Measurements from ENCODE around the gene ANXA4. TPM values are rescaled to one million over a fixed set of nuclear protein-coding genes. Genes with fewer than 3 reads are reported as not detected.
"Not testable (repeated sequence)": the region's sequence is repeated elsewhere in the genome, so short reads cannot be mapped to it uniquely, and the experiment has no call there.

Gene ANXA4
- total and polyA plus RNA-seq, 2 experiments from 2014 or later: 107 to 231 TPM

DNA sequence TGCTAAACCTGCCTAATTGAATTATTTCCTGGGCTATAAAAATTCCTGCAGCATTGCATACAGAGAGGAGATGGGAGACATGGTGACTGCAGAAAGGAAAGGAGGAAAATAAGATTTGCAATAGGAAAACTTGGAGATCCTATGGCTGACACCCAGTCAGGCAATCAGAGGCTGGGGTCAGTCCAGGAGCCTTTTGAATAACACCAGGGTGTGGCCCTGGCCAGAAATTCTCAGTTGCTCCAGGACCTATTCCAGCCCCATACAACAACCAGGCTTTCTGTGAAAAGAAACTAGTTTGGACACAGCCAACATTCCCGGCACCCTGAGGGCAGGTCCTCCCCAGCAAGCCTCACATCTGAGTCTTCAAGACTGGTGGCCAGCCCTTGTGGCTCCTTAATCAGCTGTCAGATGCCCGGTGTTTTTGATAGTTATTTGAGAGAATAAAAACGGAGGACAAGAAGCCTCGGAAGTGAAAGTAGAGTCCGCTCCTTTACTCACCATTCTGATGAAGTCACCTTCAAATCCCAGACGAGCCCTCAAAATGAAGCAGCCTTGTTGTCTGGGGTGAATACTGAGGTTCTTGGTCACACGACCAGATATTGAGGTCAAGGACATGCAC, 56.5 kb downstream of the ANXA4 start:
- H3K36me3 ChIP-seq (replicated peaks; ENCODE audit: insufficient read depth, low read depth): no peaks in the 10 kb centered on the region
- no peaks in the 10 kb centered on the region for H3K9me2 ChIP-seq (replicated peaks; ENCODE audit: insufficient read depth)
- no peaks in the 10 kb centered on the region for H4K20me1 ChIP-seq (ENCODE audit: insufficient read depth, poor library complexity, severe bottlenecking)
- H3K4me3 ChIP-seq: peak overlapping the region; percentile 18
- peaks cover 53% of the 10 kb centered on the region for H3K4me1 ChIP-seq (ENCODE audit: insufficient read depth)
- H3K79me2 ChIP-seq: peaks cover 20% of the 10 kb centered on the region
- no peaks in the 10 kb centered on the region for H3K9me3 ChIP-seq (ENCODE audit: low read depth)
- peak overlapping the region; percentile 97 for H3K27ac ChIP-seq
- WGBS (ENCODE audit: low lambda C conversion rate, missing lambda C conversion rate): 31% methylated on average over 7 of the region's 7 CpGs
- no peaks in the 10 kb centered on the region for H3K27me3 ChIP-seq
- peak; percentile 28 for DNase-seq (ENCODE audit: low spot score)
- H2AFZ ChIP-seq: peak overlapping the region; percentile 21
- H3K4me2 ChIP-seq: peak overlapping the region; percentile 82
- TF ChIP-seq EZH2phosphoT487 (IDR thresholded peaks at IDR 0.05; ENCODE audit: low read depth, severe bottlenecking, unreplicated experiment) (no peak), EZH2 (IDR thresholded peaks at IDR 0.05; ENCODE audit: borderline replicate concordance) (no peak)
- TF ChIP-seq, protein P1, sequence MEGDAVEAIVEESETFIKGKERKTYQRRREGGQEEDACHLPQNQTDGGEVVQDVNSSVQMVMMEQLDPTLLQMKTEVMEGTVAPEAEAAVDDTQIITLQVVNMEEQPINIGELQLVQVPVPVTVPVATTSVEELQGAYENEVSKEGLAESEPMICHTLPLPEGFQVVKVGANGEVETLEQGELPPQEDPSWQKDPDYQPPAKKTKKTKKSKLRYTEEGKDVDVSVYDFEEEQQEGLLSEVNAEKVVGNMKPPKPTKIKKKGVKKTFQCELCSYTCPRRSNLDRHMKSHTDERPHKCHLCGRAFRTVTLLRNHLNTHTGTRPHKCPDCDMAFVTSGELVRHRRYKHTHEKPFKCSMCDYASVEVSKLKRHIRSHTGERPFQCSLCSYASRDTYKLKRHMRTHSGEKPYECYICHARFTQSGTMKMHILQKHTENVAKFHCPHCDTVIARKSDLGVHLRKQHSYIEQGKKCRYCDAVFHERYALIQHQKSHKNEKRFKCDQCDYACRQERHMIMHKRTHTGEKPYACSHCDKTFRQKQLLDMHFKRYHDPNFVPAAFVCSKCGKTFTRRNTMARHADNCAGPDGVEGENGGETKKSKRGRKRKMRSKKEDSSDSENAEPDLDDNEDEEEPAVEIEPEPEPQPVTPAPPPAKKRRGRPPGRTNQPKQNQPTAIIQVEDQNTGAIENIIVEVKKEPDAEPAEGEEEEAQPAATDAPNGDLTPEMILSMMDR (IDR thresholded peaks at IDR 0.05; ENCODE audit: poor library complexity): no peak

DNA sequence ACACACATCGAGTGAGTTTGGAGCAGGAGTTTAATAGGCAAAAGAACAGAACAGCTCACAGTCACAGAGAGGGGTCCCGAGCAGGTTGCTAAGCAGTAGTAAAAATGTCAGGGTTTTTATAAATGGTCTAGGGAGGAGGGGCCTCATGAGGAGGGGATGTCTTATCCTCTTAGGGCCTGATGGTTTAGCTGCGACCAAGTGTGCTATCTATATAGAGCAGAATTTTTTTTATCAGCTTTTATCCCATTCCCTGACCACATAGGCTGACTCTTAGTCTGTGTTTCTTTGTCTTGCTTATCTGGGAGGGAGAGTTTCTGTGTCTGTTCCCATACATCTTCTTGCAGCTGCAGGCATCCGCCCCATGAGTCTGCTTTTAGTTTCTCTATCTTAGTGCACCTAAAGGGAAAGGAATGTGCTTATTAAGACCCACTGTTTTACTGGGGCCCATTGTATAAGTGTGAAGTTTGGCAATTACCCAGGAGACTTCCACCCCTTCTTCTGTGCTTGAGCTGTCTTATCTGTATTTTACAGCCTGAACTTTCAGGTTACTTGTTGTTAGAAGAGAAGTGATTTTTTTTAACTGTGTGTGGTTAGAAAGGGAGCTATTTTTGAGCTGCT, 57.1 kb downstream of the ANXA4 start:
- Histone ChIP-seq H3K4me3 (peak overlapping the region; percentile 18), H3K9me3 (ENCODE audit: low read depth) (no peaks in the 10 kb centered on the region), H3K79me2 (peaks cover 19% of the 10 kb centered on the region), H3K4me2 (peak overlapping the region; percentile 82), H3K4me1 (ENCODE audit: insufficient read depth) (peaks cover 53% of the 10 kb centered on the region), H3K36me3 (replicated peaks; ENCODE audit: insufficient read depth, low read depth) (no peaks in the 10 kb centered on the region), H4K20me1 (ENCODE audit: insufficient read depth, poor library complexity, severe bottlenecking) (no peaks in the 10 kb centered on the region), H3K27ac (peak overlapping the region; percentile 97), H3K9me2 (replicated peaks; ENCODE audit: insufficient read depth) (no peaks in the 10 kb centered on the region), H2AFZ (peak overlapping the region; percentile 21), H3K27me3 (no peaks in the 10 kb centered on the region)
- 11% methylated on average over 4 of the region's 4 CpGs for WGBS (ENCODE audit: low lambda C conversion rate, missing lambda C conversion rate)
- TF ChIP-seq, protein P1 (IDR thresholded peaks at IDR 0.05; ENCODE audit: poor library complexity): no peak
- TF ChIP-seq EZH2phosphoT487 (IDR thresholded peaks at IDR 0.05; ENCODE audit: low read depth, severe bottlenecking, unreplicated experiment) (no peak), EZH2 (IDR thresholded peaks at IDR 0.05; ENCODE audit: borderline replicate concordance) (no peak)
- peak; percentile 77 for DNase-seq (ENCODE audit: low spot score)

DNA sequence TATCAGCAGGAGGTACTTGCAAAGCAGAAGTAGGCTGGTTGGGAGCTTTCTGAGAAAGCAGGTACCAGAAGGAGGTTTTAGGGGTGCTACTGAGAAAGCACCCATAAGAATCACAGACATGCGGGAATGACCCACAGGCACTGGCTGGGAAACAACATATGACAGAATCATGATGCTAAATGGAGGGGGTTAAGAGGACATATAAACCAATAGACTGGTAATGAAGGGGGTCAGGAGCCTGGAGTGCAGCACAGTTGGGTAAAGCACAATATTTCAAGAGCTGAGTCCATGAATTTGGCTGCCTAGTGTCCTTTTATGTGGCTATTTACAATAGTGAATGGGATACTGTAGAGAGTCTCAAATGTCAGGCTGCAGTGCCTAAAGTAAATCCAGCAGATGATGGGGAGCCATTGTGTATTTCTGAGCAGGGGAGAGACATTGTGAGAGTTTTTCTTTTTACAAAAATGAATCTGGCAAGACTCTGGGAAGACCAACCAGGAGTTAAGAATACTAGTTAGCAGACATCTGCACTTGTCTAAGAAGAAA, 59.9 kb downstream of the ANXA4 start:
- peaks cover 18% of the 10 kb centered on the region for H3K79me2 ChIP-seq
- no peaks in the 10 kb centered on the region for H3K27me3 ChIP-seq
- H3K4me2 ChIP-seq: no peak overlapping the region
- no peaks in the 10 kb centered on the region for H3K9me2 ChIP-seq (replicated peaks; ENCODE audit: insufficient read depth)
- TF ChIP-seq EZH2phosphoT487 (IDR thresholded peaks at IDR 0.05; ENCODE audit: low read depth, severe bottlenecking, unreplicated experiment): no peak
- no peak for TF ChIP-seq EZH2 (IDR thresholded peaks at IDR 0.05; ENCODE audit: borderline replicate concordance)
- TF ChIP-seq, protein P1 (IDR thresholded peaks at IDR 0.05; ENCODE audit: poor library complexity): no peak
- H3K36me3 ChIP-seq (replicated peaks; ENCODE audit: insufficient read depth, low read depth): no peaks in the 10 kb centered on the region
- 88% methylated on average over 1 of the region's 1 CpG for WGBS (ENCODE audit: low lambda C conversion rate, missing lambda C conversion rate)
- peaks cover 48% of the 10 kb centered on the region for H3K4me1 ChIP-seq (ENCODE audit: insufficient read depth)
- no peak for DNase-seq (ENCODE audit: low spot score)
- no peak overlapping the region for H3K4me3 ChIP-seq
- H4K20me1 ChIP-seq (ENCODE audit: insufficient read depth, poor library complexity, severe bottlenecking): no peaks in the 10 kb centered on the region
- H3K27ac ChIP-seq: peak overlapping the region; percentile 23
- H2AFZ ChIP-seq: no peak overlapping the region
- no peaks in the 10 kb centered on the region for H3K9me3 ChIP-seq (ENCODE audit: low read depth)

DNA sequence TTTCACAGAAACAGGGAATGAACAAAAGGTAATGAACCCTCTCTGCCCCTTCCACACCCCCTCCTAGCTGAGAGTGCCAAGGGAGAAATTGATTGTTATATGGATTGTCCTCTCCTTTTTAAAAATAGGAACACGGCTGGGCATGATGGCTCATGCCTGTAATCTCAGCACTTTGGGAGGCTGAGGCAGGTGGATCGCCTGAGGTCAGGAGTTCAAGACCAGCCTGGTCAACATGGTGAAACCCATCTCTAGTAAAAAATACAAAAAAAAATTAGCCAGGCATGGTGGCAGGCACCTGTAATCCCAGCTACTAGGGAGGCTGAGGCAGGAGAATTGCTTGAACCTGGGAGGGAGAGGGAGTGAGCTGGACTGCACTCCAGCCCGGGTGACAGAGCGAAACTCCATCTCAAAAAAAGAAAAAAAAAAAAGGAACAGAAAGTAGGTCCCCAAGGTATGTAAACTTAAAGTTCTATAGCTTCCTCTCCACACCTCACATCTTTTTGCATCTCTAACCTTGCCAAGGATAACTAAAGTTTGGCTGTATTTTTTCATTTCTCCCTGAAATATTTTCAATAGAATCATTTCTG, 60.9 kb downstream of the ANXA4 start:
- 90% methylated on average over 4 of the region's 4 CpGs for WGBS (ENCODE audit: low lambda C conversion rate, missing lambda C conversion rate)
- H3K9me2 ChIP-seq (replicated peaks; ENCODE audit: insufficient read depth); DNase-seq (ENCODE audit: low spot score); H3K4me3 ChIP-seq; H3K4me2 ChIP-seq; H3K9me3 ChIP-seq (ENCODE audit: low read depth); H3K27me3 ChIP-seq; H2AFZ ChIP-seq; H3K36me3 ChIP-seq (replicated peaks; ENCODE audit: insufficient read depth, low read depth); H3K27ac ChIP-seq; H4K20me1 ChIP-seq (ENCODE audit: insufficient read depth, poor library complexity, severe bottlenecking): not testable (repeated sequence)
- Histone ChIP-seq H3K79me2 (peaks cover 13% of the 10 kb centered on the region), H3K4me1 (ENCODE audit: insufficient read depth) (peaks cover 37% of the 10 kb centered on the region)
